Astrocyte (in vitro differentiated cells and primary cell): ENCODE measurements around the gene OR2K2.
"Not testable (repeated sequence)": the region's sequence is repeated elsewhere in the genome, so short reads cannot be mapped to it uniquely, and the experiment has no call there.

Source experiments
- EZH2 ChIP-seq: IDR thresholded peaks from 2 replicates; pipeline ENCODE4 v1.6.1; 2012; ENCODE audit warnings: mild to moderate bottlenecking, low read length, inconsistent platforms; ENCODE audit not compliant: insufficient read depth
- TF ChIP-seq, protein P1 (sequence below): IDR thresholded peaks from 2 replicates; pipeline ENCODE4 v1.5.1; 2011; ENCODE audit warnings: low read depth, mild to moderate bottlenecking, inconsistent platforms, low read length, moderate library complexity; ENCODE audit not compliant: insufficient read depth

DNA sequence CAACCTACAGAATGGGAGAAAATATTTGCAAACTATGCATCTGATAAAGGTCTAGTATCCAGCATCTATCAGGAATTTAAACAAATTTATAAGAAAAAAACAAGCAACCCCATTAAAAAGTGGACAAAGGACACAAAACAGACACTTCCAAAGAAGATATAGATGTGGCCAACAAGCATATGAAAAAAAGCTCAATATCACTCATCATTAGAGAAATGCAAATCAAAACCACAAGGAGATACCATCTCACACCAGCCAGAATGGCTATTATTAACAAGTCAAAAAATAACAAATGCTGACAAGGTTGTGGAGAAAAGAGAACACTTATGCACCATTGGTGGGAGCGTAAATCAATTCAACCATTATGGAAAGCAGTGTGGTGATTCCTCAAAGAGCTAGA is 49.2 kb downstream of the OR2K2 start:
- TF ChIP-seq, protein P1, sequence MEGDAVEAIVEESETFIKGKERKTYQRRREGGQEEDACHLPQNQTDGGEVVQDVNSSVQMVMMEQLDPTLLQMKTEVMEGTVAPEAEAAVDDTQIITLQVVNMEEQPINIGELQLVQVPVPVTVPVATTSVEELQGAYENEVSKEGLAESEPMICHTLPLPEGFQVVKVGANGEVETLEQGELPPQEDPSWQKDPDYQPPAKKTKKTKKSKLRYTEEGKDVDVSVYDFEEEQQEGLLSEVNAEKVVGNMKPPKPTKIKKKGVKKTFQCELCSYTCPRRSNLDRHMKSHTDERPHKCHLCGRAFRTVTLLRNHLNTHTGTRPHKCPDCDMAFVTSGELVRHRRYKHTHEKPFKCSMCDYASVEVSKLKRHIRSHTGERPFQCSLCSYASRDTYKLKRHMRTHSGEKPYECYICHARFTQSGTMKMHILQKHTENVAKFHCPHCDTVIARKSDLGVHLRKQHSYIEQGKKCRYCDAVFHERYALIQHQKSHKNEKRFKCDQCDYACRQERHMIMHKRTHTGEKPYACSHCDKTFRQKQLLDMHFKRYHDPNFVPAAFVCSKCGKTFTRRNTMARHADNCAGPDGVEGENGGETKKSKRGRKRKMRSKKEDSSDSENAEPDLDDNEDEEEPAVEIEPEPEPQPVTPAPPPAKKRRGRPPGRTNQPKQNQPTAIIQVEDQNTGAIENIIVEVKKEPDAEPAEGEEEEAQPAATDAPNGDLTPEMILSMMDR, result not testable (repeated sequence)
- TF ChIP-seq EZH2, result not testable (repeated sequence)
